ENCODE results near the gene KBTBD8.

GRCh38 chr3:67037615-67038014 lies 39.5 kb downstream of the KBTBD8 start:
- TF ChIP-seq CTCF (IDR thresholded peaks at IDR 0.05) = no peak
- no peak for TF ChIP-seq POLR2A (IDR thresholded peaks at IDR 0.05)
